ENCODE data around the gene CUX1.
"Not testable (repeated sequence)": the region's sequence is repeated elsewhere in the genome, so short reads cannot be mapped to it uniquely, and the experiment has no call there.

CUX1 gene

DNA sequence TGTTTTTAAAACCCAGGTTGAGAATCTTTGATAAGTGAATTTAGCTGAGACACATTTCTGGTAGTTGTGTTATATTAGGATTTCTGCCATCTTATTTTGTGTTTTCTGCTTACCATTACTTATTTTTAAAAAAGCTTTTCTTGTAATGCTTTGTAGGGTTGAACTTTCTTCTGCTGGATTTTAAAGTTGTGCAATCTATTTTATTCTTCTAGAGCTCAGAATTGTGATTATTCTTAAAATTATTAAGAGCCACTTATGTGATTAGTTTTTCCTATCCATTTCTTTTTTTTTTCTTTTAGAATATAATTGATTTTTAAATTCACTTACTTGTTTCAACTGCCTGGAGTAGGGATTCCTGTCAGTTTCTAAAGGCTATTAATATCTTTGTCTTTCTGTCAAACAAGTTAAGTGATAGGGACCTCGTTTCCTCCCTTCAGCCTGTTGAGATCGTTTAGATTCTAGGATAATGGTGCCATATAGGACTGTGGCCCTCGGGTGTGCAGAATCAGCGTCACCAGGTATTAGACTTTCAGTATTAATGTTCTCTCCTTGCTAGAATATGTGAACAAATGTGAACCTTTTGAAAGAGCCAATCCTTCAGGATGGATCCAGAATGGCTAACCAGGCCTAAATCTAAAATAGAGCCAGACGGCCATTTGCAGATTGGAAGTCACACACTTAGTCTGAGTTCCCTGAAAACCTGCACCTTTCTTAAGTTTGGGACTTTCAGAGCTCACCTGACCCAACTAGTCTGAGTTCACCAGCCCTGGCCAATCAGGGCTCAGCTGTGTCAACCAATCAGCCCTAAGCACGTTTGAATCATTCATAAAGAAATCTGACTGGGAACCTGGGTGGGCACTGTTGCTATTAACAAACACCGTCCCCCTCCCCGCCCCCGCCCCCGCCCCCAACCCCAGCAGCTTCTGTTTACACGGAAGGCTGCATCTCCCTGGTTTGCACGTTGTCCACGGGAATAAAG lies 26.2 kb downstream of the CUX1 start:
- in situ Hi-C loops (cut with MboI; ENCODE audit: low pct_unique_long_range_greater_than_20kb, low sequenced_read_pairs), result no loop called here
- no peak for DNase-seq

DNA sequence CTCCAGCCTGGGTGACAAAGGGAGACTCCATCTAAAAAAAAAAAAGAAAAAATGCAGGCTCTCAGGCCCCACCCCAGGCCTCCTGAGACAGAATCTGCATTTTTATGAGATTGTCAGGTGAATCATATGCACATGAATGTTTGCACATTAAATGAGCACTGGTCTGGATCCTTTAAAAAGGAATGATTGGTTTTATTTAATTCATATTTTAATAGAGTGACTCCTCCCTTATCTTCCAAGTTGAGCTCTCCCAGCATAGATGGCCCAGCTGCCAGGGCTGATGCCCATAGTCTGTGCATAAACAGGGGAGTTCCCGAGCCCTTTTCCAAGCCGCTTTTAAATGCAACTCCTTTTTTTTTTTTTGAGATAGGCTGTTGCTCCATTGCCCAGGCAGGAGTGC lies 28.5 kb downstream of the CUX1 start:
- no peak for DNase-seq
- in situ Hi-C loops (cut with MboI; ENCODE audit: low pct_unique_long_range_greater_than_20kb, low sequenced_read_pairs), result no loop called here

DNA sequence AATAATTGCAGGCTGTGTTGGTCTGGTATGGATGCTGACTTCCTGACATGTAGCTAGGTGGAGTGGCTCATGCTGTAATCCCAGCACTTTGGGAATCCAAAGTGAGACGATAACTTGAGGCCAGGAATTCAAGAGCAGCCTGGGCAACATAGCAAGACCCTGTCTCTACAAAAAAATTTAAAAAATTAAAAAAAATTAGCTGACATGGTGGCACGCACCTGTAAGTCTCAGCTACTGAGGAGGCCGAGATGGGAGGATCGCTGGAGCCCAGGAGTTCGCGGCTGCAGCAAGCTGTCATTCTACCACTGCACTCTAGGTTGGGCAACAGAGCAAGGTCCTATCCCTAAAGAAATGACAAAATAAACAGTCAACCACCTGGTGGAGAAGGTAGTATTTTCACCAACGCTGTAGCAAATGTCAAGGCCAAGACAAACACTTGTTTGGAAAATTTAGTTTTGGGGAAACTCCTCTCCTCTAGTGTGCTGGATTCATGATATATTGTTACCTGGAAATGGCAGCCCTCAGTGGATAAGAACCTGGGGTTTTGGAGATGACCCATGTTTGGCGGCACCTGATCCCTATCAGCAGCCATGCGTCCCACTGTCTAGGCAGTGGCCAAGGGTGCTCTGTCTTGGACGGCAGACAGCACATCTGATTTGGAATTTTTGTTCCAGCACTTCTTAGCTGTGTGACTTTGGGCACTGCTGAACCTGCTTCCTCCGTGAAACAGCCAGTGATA lies 29.5 kb downstream of the CUX1 start:
- no peak for DNase-seq
- in situ Hi-C loops (cut with MboI; ENCODE audit: low pct_unique_long_range_greater_than_20kb, low sequenced_read_pairs), result no loop called here

DNA sequence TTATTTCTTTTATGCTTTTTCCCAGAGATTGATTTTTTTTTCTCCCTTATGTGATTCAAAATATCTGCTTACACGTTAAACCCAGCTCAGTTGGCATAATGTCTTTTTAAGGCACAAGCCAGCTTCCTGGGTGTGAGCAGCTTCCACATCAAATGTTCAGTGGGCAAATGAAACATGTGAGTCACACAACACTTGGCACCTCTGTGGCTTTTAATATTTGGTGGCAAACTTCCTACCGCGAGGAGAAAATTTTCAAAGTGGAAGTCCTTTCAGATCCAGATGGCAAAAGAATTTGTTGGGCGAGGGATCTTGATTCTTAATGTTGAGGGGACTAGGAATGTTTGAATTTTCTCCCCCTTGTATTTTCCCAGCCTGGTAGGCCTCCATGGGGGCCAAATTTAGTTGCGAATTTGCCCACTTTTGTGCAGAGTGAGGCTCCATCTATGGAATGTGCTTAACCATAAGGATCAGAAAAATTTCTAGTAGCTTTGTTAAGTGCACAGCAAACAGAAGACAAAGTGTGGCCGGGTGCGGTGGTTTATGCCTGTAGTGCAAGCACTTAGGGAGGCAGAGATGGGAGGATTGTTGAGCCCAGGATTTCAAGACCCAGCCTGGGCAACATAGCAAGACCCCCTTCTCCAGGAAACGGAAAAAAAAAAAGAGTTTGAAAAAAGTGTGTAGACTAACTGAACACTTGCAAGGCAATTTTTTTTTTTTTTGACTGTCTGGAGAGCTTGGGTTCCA lies 31.0 kb downstream of the CUX1 start:
- in situ Hi-C loops (cut with MboI; ENCODE audit: low pct_unique_long_range_greater_than_20kb, low sequenced_read_pairs), result no loop called here
- DNase-seq, result no peak

DNA sequence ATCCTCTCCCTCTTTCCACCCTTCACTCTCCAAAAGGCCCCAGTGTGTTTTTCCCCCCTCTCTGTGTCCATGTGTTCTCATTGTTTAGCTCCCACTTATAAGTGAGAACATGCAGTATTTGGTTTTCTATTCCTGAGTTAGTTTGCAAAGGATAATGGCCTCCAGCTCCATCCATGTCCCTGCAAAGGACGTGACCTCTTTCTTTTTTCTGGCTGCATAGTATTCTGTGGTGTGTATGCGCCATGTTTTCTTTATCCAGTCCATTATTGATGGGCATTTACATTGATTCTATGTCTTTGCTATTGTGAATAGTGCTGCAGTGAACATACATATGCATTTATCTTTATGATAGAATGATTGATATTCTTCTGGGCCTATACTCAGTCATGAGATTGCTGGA lies 31.9 kb downstream of the CUX1 start:
- in situ Hi-C loops (cut with MboI; ENCODE audit: low pct_unique_long_range_greater_than_20kb, low sequenced_read_pairs); DNase-seq: not testable (repeated sequence)

DNA sequence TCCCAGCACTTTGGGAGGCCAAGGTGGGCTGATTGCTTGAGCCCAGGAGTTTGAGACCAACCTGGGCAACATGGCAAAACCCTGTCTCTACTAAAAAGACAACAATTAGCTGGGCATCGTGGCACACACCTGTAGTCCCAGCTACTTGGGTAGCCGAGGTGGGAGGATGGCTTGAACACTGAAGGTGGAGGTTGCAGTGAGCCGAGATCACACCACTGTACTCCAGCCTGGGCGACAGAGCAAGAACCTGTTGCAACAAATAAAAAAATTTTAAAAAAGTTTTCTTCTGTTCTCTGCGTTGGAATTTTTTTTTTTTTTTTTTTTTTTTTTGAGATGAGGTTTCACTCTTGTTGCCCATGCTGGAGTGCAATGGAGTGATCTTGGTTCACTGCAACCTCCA lies 34.9 kb downstream of the CUX1 start:
- in situ Hi-C loops (cut with MboI; ENCODE audit: low pct_unique_long_range_greater_than_20kb, low sequenced_read_pairs); DNase-seq: not testable (repeated sequence)

DNA sequence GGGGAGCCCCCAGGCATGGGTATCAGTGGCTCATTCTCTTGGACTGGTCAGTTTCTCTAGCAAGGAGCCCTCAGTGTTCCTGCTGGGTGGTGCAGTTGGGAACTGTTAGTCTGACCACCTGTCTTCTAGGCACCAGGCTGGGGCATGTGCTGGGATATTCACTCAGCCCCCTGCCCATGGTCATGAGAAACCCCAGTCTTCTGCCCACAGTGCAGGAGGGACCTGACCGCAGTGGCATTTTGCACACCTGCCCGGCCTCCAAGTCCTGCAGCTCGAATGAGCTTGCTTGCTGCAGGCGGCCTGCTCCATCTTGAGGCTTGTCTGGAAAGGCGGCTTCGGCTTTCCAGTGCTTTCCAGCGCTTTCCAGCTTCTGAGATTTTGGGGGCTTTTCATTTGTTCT lies 36.3 kb downstream of the CUX1 start:
- in situ Hi-C loops (cut with MboI; ENCODE audit: low pct_unique_long_range_greater_than_20kb, low sequenced_read_pairs), result no loop called here
- no peak for DNase-seq

DNA sequence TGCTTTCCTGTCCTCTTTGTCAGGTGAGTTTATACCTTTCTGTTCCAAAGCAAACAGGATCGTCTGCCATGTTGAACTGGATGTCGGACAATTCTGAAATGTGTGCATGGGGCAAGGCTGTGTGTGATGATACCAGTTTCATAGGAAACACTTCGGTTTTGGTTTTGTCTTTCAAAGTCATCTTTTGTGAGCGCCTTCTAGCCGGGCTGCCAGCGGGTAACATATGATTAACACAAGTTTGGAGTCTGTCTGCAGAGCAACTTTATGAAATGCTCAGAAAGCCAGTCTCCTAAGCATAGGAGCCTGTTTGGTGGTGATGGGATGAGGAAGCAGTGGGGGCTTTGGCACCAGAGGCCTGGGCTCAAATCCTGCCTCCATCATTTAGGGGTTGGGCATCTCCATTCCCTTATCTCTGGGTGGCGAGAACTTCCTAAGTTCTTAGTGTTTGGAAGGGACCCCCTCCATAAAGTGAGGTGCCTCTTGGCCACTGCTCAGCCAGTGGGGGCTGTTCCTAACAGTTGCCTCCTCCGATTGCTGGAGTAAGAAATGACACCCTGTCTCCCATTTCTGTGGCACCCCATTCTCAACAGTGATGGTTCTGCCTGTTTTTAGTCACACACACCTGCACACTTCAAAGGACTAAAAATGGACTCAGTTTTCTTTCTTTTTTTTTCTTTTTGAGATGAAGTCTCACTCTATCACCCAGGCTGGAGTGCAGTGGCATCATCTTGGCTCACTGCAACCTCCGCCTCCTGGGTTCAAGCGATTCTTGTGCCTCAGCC lies 36.8 kb downstream of the CUX1 start:
- no peak for DNase-seq
- in situ Hi-C loops (cut with MboI; ENCODE audit: low pct_unique_long_range_greater_than_20kb, low sequenced_read_pairs), result no loop called here

DNA sequence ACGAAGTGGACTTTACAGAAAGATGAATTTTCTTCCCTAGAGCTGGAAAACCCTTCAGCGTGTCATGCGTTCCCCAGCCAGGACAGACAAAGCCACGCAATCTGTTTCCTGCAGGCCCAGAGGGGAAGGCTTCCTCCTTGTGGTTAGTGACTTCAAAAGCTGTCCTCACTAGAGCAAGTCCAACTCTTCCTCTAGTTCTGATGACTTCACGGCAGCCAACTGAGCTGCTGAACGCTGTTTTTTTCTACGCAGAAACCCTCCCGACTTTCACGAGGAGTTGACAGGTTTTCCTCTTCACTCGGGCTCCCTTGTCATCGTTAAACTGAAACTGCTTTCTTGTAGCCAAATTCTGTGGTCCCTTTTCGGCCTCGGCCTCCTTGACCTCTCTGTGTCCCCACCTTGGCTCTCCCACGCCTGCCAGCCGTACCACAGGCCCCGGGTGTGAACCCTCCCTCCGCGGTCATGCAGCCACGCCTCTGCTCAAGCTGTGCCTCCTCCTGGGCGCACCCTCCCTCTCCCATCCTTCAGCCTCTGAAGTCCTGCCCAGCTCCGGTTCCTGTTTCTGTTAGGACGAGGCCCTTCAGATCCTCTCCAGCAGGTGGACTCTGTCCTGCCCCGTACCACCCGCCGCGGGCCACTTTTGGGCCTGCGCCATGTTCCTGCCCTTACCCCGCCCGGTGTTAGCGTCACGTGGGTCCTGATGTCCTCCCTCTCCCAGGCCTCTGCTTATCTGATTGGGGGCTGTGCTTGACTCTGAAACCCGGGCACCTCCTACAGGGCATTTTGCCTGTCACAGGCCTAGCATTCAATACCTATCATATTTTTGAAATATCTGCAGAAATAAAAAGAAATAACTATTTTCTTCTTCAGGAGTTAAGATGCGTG lies 39.3 kb downstream of the CUX1 start:
- peak; percentile 98 for DNase-seq
- in situ Hi-C loops (cut with MboI; ENCODE audit: low pct_unique_long_range_greater_than_20kb, low sequenced_read_pairs), result no loop called here

DNA sequence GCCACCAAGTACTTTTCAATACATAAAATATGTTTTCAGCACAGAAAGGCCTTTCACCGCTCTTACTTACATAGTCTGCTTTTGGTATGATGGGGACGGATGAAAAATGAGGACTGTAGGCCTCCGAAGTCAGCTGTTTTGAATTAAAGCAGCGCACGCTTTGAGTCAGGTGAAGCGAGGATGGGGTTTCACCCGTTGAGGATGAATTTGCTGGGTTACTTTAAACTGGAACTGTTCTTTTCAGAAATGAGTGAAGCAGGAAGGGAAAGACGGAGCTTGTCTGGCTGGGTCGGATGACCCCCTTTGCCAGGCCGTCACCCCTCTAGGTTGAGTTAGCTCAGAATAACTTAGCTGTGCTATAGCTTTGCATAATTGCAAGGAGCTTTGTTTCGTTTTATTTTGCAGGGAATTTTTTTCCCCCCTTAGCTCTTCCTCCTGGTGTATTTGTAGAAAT lies 40.0 kb downstream of the CUX1 start:
- no peak for DNase-seq
- in situ Hi-C loops (cut with MboI; ENCODE audit: low pct_unique_long_range_greater_than_20kb, low sequenced_read_pairs), result no loop called here

DNA sequence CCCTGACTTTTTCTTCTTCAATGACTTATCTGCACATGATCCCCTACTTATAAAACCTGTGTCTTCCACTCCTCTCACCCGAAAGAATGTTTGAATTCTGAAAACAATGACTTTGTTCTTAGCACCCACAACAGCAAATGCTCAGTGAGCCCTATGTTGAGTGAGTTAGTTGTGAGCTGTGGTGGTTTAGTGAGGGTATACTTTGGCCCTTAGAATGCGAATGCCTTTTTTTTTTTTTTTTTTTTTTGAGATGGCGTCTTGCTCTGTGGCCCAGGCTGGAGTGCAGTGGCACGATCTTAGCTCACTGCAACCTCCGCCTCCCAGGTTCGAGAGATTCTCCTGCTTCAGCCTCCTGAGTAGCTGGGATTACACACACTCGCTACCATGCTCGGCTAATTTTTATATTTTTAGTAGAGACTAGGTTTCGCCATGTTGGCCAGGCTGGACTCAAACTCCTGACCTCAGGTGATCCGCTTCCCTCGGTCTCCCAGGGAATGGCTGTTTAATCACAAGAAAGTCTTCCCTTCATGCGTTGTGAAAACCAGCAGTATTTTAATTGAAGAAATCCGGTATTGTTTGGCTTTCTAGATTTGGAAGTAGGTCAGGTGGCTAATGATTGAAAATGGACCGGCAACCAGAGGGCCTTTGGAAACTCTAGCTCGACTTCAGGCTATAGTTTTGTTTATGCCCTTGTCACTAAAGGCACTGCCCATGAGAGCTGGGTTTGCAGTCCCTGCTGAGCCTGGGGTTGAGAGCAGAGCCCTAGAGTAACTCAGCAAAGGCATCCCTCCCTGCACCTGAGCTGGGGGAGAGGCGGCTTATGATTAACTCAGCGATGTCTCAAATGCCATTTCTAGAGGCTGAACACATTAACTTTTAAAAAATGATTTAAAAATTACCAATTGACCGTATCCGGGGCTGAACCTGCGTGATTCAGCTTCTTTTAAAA lies 41.3 kb downstream of the CUX1 start:
- in situ Hi-C loops (cut with MboI; ENCODE audit: low pct_unique_long_range_greater_than_20kb, low sequenced_read_pairs), result no loop called here
- no peak for DNase-seq

DNA sequence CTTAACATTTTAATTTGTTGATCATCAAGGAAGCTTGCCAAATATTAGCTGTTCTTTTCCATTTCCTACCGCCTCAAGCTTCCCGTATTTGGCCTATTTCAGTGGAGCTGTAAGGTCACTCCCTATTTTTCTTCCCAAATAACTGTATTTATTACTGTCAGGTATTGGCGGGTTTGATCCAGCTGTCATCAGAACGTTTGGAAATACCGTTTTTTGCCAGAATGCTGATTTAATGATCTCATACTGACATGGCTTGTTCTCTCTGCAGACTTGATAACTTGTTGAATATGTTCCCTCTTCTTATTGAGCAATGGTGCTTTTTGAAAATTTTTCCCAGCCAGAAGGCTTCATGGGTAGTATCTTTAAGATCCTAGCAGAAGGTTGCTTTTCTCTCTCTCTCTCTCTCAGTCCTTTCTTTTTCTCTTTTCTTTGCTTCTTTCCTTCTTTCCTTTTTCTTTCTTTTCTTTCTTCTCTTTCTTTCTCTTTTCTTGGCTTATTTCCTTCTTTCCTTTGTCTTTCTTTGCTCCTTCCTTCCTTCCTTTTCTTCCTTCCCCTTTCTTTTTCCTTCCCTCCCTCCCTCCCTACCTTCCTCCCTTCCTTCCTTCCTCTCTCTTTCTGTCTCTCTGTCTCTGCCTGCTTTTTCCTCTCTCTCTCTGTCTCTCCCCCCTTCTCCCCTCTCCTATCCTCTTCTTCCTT lies 42.1 kb downstream of the CUX1 start:
- in situ Hi-C loops (cut with MboI; ENCODE audit: low pct_unique_long_range_greater_than_20kb, low sequenced_read_pairs), result no loop called here

DNA sequence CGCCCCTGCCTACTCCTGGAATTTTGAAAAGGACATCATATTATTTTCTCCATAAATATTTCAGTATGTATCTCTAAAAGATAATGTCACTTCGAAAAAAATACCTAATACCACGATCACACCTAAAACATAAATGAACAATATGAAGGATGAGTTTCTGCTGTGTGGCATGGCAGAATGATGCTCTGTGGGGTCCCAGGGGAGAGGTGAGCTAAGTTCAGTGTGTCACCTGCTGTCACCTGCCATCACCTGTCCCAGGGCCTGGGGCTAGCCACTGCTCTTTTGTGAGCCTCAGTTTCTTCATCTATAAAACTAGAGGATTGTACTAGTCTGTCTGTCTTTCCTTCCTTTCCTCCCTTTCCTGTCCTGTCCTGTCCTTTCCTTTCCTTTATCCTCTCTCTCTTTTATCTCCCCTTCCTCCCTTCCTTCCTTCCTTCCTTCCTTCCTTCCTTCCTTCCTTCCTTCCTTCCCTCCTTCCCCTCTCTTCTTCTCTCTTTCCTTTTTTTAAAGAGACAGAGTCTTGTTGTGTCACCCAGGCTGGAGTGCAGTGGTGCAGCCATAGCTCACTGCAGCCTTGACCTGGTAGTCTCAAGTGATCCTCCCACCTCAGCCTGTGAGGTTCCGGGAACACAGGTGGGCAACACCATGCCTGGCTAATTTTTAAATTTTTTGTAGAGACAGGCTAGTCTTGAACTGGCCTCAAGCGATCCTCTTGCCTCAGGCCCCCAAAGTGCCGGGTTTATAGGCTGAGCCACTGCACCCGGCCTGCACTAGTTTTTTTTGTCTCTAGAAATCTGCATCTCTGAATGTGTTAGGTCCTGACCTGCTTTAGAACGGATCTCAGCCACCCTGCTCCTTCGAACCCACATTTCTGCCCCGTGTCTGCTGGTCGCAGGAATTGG lies 43.1 kb downstream of the CUX1 start:
- DNase-seq, result no peak
- in situ Hi-C loops (cut with MboI; ENCODE audit: low pct_unique_long_range_greater_than_20kb, low sequenced_read_pairs), result no loop called here

More for the DNA sequence above, 42.1 kb downstream of the CUX1 start:
- no peak for DNase-seq

DNA sequence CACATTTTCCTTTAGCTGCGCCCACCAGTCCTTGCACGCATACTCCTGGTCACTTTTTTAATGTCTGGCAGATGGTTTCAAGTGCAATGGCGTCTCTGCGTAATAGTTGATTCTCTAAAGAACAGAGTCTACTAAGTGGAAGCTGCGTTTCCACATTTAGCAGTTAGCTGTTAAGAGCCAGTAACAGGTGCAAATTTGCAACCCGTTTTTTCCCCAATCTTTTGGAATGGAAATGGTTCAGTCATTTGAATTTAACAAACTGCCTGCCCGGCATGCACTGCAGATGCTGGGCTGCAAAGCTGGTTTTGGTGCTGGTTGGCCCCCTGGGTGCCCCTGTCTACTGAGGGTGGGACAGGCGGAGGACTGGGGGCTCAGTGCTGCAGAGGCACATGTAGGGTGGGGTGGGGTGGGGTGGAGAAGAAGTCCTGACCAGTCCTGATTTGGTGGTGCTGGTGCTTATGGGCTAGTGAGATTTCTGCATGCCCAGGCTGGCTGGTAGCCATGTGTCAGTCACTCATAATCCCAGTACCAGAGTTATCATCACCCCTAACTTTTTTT lies 43.9 kb downstream of the CUX1 start:
- in situ Hi-C loops (cut with MboI; ENCODE audit: low pct_unique_long_range_greater_than_20kb, low sequenced_read_pairs), result no loop called here

More for the DNA sequence above, 43.9 kb downstream of the CUX1 start:
- DNase-seq, result no peak
